Hepatocyte (in vitro differentiated cells): ENCODE data around the gene PGAM4.

Experiments used
- CTCF ChIP-seq: fragments of 200-600 bp; sonication (generic); IDR thresholded peaks from 2 replicates; pipeline ENCODE4 v1.5.1; 2016; ENCODE audit warnings: antibody characterized with exemption, mild to moderate bottlenecking; ENCODE audit not compliant: poor library complexity
- EZH2 ChIP-seq: fragments of 200-600 bp; sonication (generic); IDR thresholded peaks from 2 replicates; pipeline ENCODE4 v1.6.1; 2016; ENCODE audit warnings: antibody characterized with exemption, mild to moderate bottlenecking, borderline replicate concordance

GRCh38 chrX:77949840-77950239, 19.6 kb downstream of the PGAM4 start:
- no peak for TF ChIP-seq EZH2
- TF ChIP-seq CTCF = no peak
